HepG2 (cell line): Measurements from ENCODE around the gene VKORC1. TPM values are rescaled to one million over a fixed set of nuclear protein-coding genes. Genes with fewer than 3 reads are reported as not detected.

Experiments used
- CBX2 ChIP-seq, 2 experiments: fragments of 200-600 bp in 1 of 2; sonication (generic); formaldehyde crosslinking in 1 of 2; IDR thresholded peaks; 2 replicates each; pipeline versions ENCODE4 v1.7.0 to v1.8.1; 2018 to 2022; ENCODE audit warnings: low read depth in 2 of 2, low read length in 1 of 2, mild to moderate bottlenecking in 1 of 2, missing genetic modification reagents in 1 of 2
- GATA4 ChIP-seq: sonication (generic); IDR thresholded peaks from 2 replicates; pipeline ENCODE4 v1.6.1; 2016; ENCODE audit warnings: antibody characterized with exemption, low read depth, borderline replicate concordance
- KDM5B ChIP-seq: sonication (generic); formaldehyde crosslinking; IDR thresholded peaks from 2 replicates; pipeline ENCODE4 v1.4.0; 2020; ENCODE audit warnings: missing genetic modification reagents, mild to moderate bottlenecking, borderline replicate concordance
- KLF6 ChIP-seq: IDR thresholded peaks from 2 replicates; pipeline ENCODE4 v1.8.0; 2016; ENCODE audit warnings: missing biosample characterization, missing genetic modification reagents
- MEIS1 ChIP-seq: sonication (generic); formaldehyde crosslinking; IDR thresholded peaks from 2 replicates; pipeline ENCODE4 v1.9.0; 2021; ENCODE audit warnings: mild to moderate bottlenecking, missing genetic modification reagents, moderate library complexity, borderline replicate concordance
- MIER2 ChIP-seq: IDR thresholded peaks from 2 replicates; pipeline ENCODE4 v1.6.1; 2016; ENCODE audit warnings: missing biosample characterization, missing genetic modification reagents
- PBX2 ChIP-seq: IDR thresholded peaks from 2 replicates; pipeline ENCODE4 v1.6.1; 2016; ENCODE audit warnings: control low read depth
- PHF5A ChIP-seq: IDR thresholded peaks from one replicate; pipeline ENCODE4 v1.6.1; 2018; ENCODE audit warnings: low read depth, missing genetic modification reagents; ENCODE audit not compliant: unreplicated experiment
- PLRG1 ChIP-seq: fragments of 450-650 bp; conservative IDR thresholded peaks from 2 replicates; pipeline ENCODE4 v1.6.1; 2016
- POGZ ChIP-seq: sonication (generic); formaldehyde crosslinking; IDR thresholded peaks from 2 replicates; pipeline ENCODE4 v1.4.0; 2020; ENCODE audit warnings: mild to moderate bottlenecking, missing genetic modification reagents
- REXO4 ChIP-seq: sonication (generic); formaldehyde crosslinking; IDR thresholded peaks from 2 replicates; pipeline ENCODE4 v1.8.0; 2022; ENCODE audit warnings: missing genetic modification reagents, mild to moderate bottlenecking, borderline replicate concordance
- SIN3B ChIP-seq: fragments of 150-350 bp; IDR thresholded peaks from 2 replicates; pipeline ENCODE4 v1.6.1; 2014; ENCODE audit warnings: low read length
- TIGD3 ChIP-seq: sonication (generic); formaldehyde crosslinking; IDR thresholded peaks from 2 replicates; pipeline ENCODE4 v1.5.1; 2020; ENCODE audit warnings: mild to moderate bottlenecking, missing genetic modification reagents, borderline replicate concordance
- U2AF1 ChIP-seq: fragments of 200-400 bp; formaldehyde crosslinking; optimal IDR thresholded peaks from 2 replicates; pipeline ENCODE3; 2017; ENCODE audit warnings: mild to moderate bottlenecking, low read depth, low read length
- ZFYVE20 ChIP-seq: sonication (generic); formaldehyde crosslinking; IDR thresholded peaks from 2 replicates; pipeline ENCODE4 v1.8.0; 2023; ENCODE audit warnings: low read depth, mild to moderate bottlenecking, moderate library complexity, missing genetic modification reagents, borderline replicate concordance
- ZNF121 ChIP-seq: sonication (generic); formaldehyde crosslinking; IDR thresholded peaks from 2 replicates; pipeline ENCODE4 v1.5.0; 2020; ENCODE audit warnings: mild to moderate bottlenecking, missing genetic modification reagents
- ZNF138 ChIP-seq: sonication (generic); formaldehyde crosslinking; IDR thresholded peaks from 2 replicates; pipeline ENCODE4 v1.5.0; 2020; ENCODE audit warnings: mild to moderate bottlenecking, low read depth, missing genetic modification reagents
- ZNF180 ChIP-seq: sonication (generic); formaldehyde crosslinking; IDR thresholded peaks from 2 replicates; pipeline ENCODE4 v1.4.0; 2020; ENCODE audit warnings: low read depth, missing genetic modification reagents, borderline replicate concordance
- ZNF20 ChIP-seq: sonication (generic); formaldehyde crosslinking; IDR thresholded peaks from 2 replicates; pipeline ENCODE4 v1.4.0; 2020; ENCODE audit warnings: mild to moderate bottlenecking, moderate library complexity, missing genetic modification reagents
- ZNF230 ChIP-seq: sonication (generic); formaldehyde crosslinking; IDR thresholded peaks from 2 replicates; pipeline ENCODE4 v1.4.0; 2020; ENCODE audit warnings: mild to moderate bottlenecking, missing genetic modification reagents
- ZNF232 ChIP-seq: sonication (generic); formaldehyde crosslinking; IDR thresholded peaks from 2 replicates; pipeline ENCODE4 v1.4.0; 2020; ENCODE audit warnings: missing genetic modification reagents, borderline replicate concordance
- ZNF235 ChIP-seq: sonication (generic); formaldehyde crosslinking; IDR thresholded peaks from 2 replicates; pipeline ENCODE4 v1.8.1; 2023; ENCODE audit warnings: mild to moderate bottlenecking, missing genetic modification reagents, borderline replicate concordance
- ZNF468 ChIP-seq: sonication (generic); formaldehyde crosslinking; IDR thresholded peaks from 2 replicates; pipeline ENCODE4 v1.8.0; 2022; ENCODE audit warnings: mild to moderate bottlenecking, moderate library complexity, missing genetic modification reagents
- ZNF484 ChIP-seq: sonication (generic); formaldehyde crosslinking; IDR thresholded peaks from 2 replicates; pipeline ENCODE4 v1.5.1; 2020; ENCODE audit warnings: mild to moderate bottlenecking, low read depth, missing genetic modification reagents, borderline replicate concordance
- ZNF503 ChIP-seq: sonication (generic); formaldehyde crosslinking; IDR thresholded peaks from 2 replicates; pipeline ENCODE4 v1.4.0; 2020; ENCODE audit warnings: missing genetic modification reagents
- ZNF746 ChIP-seq: sonication (generic); formaldehyde crosslinking; IDR thresholded peaks from 2 replicates; pipeline ENCODE4 v1.8.0; 2022; ENCODE audit warnings: mild to moderate bottlenecking, missing genetic modification reagents
- polyA plus RNA-seq, 8 experiments: library from polyadenylated mRNA; depleted of rRNA in 3 of 8; stranded (reverse) in 7 of 8; unstranded in 1 of 8; fragments of >200 nt; fragmentation: Illumina TruSeq in 4 of 8; extraction: Trizol in 4 of 8; gene quantifications; 2 replicates each; pipeline versions ENCODE4 v1.2.1 to v1.2.3, GENCODE V29; 2011 to 2016; ENCODE audit warnings: low read depth in 4 of 8, missing spikeins in 1 of 8, mixed read lengths in 1 of 8; ENCODE audit not compliant: insufficient read depth in 1 of 8
- total RNA-seq, 5 experiments: library from RNA; depleted of rRNA; stranded (reverse); fragments of >200 nt; fragmentation: Illumina TruSeq; extraction: Trizol; gene quantifications; 2 replicates each; pipeline ENCODE4 v1.2.3, GENCODE V29; 2016; ENCODE audit warnings: low read depth in 1 of 5

VKORC1 gene
- total and polyA plus RNA-seq, 2 of the 13 experiments (the other 11 are each of a cell fraction or from before 2014, with no cell fraction given), result 141 to 615 TPM

- TF ChIP-seq ZNF230, result no peak
- TF ChIP-seq ZNF232 (CRISPR knock-in tag), result 0 out of 2 replicates have a peak, but pooled peaks have one; percentile 19
- TF ChIP-seq ZNF235 (CRISPR knock-in tag), result no peak
- TF ChIP-seq GATA4, result no peak
- no peak for TF ChIP-seq PBX2
- peak; percentile 87 for TF ChIP-seq ZNF121
- peak; percentile 68; the same call in 1 of the 2 replicates for TF ChIP-seq KDM5B (CRISPR knock-in tag)
- TF ChIP-seq ZNF746 (CRISPR knock-in tag), result 0 out of 2 replicates have a peak, but pooled peaks have one; percentile 6
- TF ChIP-seq ZNF138 (CRISPR knock-in tag), result no peak
- no peak for TF ChIP-seq ZNF503 (CRISPR knock-in tag)
- TF ChIP-seq ZNF468, result 0 out of 2 replicates have a peak, but pooled peaks have one; percentile 31
- TF ChIP-seq TIGD3, result no peak
- no peak for TF ChIP-seq U2AF1
- no peak for TF ChIP-seq ZFYVE20 (CRISPR knock-in tag)
- no peak for TF ChIP-seq REXO4
- TF ChIP-seq KLF6, result no peak
- no peak for TF ChIP-seq SIN3B
- TF ChIP-seq PHF5A (CRISPR knock-in tag), result no peak
- no peak for TF ChIP-seq ZNF20 (CRISPR knock-in tag)
- no peak for TF ChIP-seq PLRG1
- TF ChIP-seq ZNF180 (CRISPR knock-in tag), result no peak
- TF ChIP-seq MEIS1 (CRISPR knock-in tag), result no peak
- 0 out of 2 replicates have a peak, but pooled peaks have one; percentile 51 for TF ChIP-seq ZNF484 (CRISPR knock-in tag)
- 0 out of 2 replicates have a peak, but pooled peaks have one; percentile 49 for TF ChIP-seq POGZ (CRISPR knock-in tag)
- no peak for TF ChIP-seq MIER2 (CRISPR knock-in tag)
- TF ChIP-seq CBX2 (IDR thresholded peaks at IDR 0.05; ENCODE audit: low read depth, low read length), result no peak
- no peak for TF ChIP-seq CBX2 (CRISPR knock-in tag; IDR thresholded peaks at IDR 0.05; ENCODE audit: low read depth)
These were observed 12.2 kb upstream of the VKORC1 start (continued) for GRCh38 chr16:31106509-31107464.
